IMR-90 (cell line): Measurements from ENCODE around the gene ZDHHC11B. TPM values are rescaled to one million over a fixed set of nuclear protein-coding genes. Genes with fewer than 3 reads are reported as not detected.

ENCODE experiments used
- ATAC-seq: fragments of 200-7000 bp; cut with Tn5 transposase; 2 replicates; pipeline ENCODE4 v1.9.1; 2020; ENCODE audit warnings: low read depth, mild to moderate bottlenecking, moderate library complexity
- BruUV-seq: library from RNA; stranded (reverse); fragments of 400-500 nt; replicated peaks from 2 replicates; lab custom pipeline; 2021; lab: Mats Ljungman, UMichigan
- CTCF ChIA-PET: fragments of 300-600 bp; formaldehyde crosslinking; extraction: SDS; loops from one replicate; lab custom pipeline; 2021; ENCODE audit warnings: antibody characterized with exemption; lab: Yijun Ruan, JAX
- POLR2A ChIA-PET: fragments of 300-600 bp; sonication (Branson Sonifier 250); formaldehyde crosslinking; loops from one replicate; lab custom pipeline; 2022; ENCODE audit warnings: antibody characterized with exemption; ENCODE audit not compliant: unreplicated experiment; lab: Charles Lee
- DNase-seq: peaks from one replicate; pipeline ENCODE4 v3.0.0; 2013
- H2AFZ ChIP-seq: replicated peaks from 2 replicates; pipeline ENCODE3; 2013; ENCODE audit warnings: low read length, mild to moderate bottlenecking; ENCODE audit not compliant: poor library complexity
- H2AK5ac ChIP-seq: 2 replicates; pipeline ENCODE4 v1.6.1; 2013; ENCODE audit warnings: low read depth, low read length, inconsistent platforms
- H2AK9ac ChIP-seq: replicated peaks from 2 replicates; pipeline ENCODE3; 2013; ENCODE audit warnings: mild to moderate bottlenecking, low read depth, low read length, moderate library complexity; ENCODE audit not compliant: poor library complexity
- H2BK120ac ChIP-seq: 2 replicates; pipeline ENCODE4 v1.6.1; 2013; ENCODE audit warnings: low read depth, low read length, inconsistent platforms
- H2BK15ac ChIP-seq: 3 replicates; pipeline ENCODE4 v1.6.1; 2013; ENCODE audit warnings: low read depth, low read length, inconsistent platforms
- H2BK20ac ChIP-seq: 2 replicates; pipeline ENCODE4 v1.6.1; 2013; ENCODE audit warnings: low read depth, mild to moderate bottlenecking, inconsistent platforms, low read length, moderate library complexity
- H2BK5ac ChIP-seq: 2 replicates; pipeline ENCODE4 v1.6.1; 2013; ENCODE audit warnings: mild to moderate bottlenecking, low read depth, low read length, inconsistent platforms; ENCODE audit not compliant: poor library complexity, severe bottlenecking
- H3K14ac ChIP-seq: replicated peaks from 2 replicates; pipeline ENCODE4 v1.6.1; 2013; ENCODE audit warnings: low read depth, low read length, inconsistent platforms
- H3K18ac ChIP-seq: 2 replicates; pipeline ENCODE4 v1.6.1; 2013; ENCODE audit warnings: low read depth, low read length, control low read depth
- H3K23ac ChIP-seq: 2 replicates; pipeline ENCODE4 v1.6.1; 2013; ENCODE audit warnings: low read depth, low read length, inconsistent platforms
- H3K27ac ChIP-seq: 2 replicates; pipeline ENCODE4 v1.5.1; 2013; ENCODE audit warnings: mild to moderate bottlenecking, control low read depth, low read length; ENCODE audit not compliant: insufficient read depth
- H3K27me3 ChIP-seq: 2 replicates; pipeline ENCODE4 v1.6.1; 2013; ENCODE audit warnings: low read length; ENCODE audit not compliant: control insufficient read depth, insufficient read depth
- H3K36me3 ChIP-seq: 2 replicates; pipeline ENCODE4 v1.6.1; 2013; ENCODE audit warnings: low read length, mixed read lengths; ENCODE audit not compliant: control insufficient read depth, insufficient read depth
- H3K4ac ChIP-seq: 2 replicates; pipeline ENCODE4 v1.6.1; 2013; ENCODE audit warnings: low read depth, low read length, inconsistent platforms
- H3K4me1 ChIP-seq: 2 replicates; pipeline ENCODE4 v1.6.1; 2013; ENCODE audit warnings: low read length, mixed read lengths; ENCODE audit not compliant: control insufficient read depth, insufficient read depth
- H3K4me2 ChIP-seq: 2 replicates; pipeline ENCODE4 v1.6.1; 2013; ENCODE audit warnings: low read depth, mild to moderate bottlenecking, control low read depth, low read length, moderate library complexity
- H3K4me3 ChIP-seq: 2 replicates; pipeline ENCODE4 v1.5.1; 2013; ENCODE audit warnings: low read depth, mild to moderate bottlenecking, control low read depth, low read length, moderate library complexity; ENCODE audit not compliant: insufficient read depth
- H3K56ac ChIP-seq: 2 replicates; pipeline ENCODE4 v1.6.1; 2013; ENCODE audit warnings: low read length, inconsistent platforms; ENCODE audit not compliant: insufficient read depth; ENCODE audit errors: extremely low read depth
- H3K79me1 ChIP-seq, 2 experiments: 2 replicates each; pipeline ENCODE4 v1.6.1; 2013; ENCODE audit warnings: low read length in 2 of 2, inconsistent platforms in 1 of 2, low read depth in 1 of 2
- H3K9ac ChIP-seq: 2 replicates; pipeline ENCODE4 v1.6.1; 2013; ENCODE audit warnings: low read depth, low read length, control low read depth
- H3K9me1 ChIP-seq: 2 replicates; pipeline ENCODE4 v1.6.1; 2013; ENCODE audit warnings: low read length, inconsistent platforms; ENCODE audit not compliant: insufficient read depth
- H3K9me3 ChIP-seq: 2 replicates; pipeline ENCODE4 v1.6.1; 2013; ENCODE audit warnings: low read length; ENCODE audit not compliant: control insufficient read depth, insufficient read depth
- H4K20me1 ChIP-seq: 2 replicates; pipeline ENCODE4 v1.6.1; 2013; ENCODE audit warnings: low read length, inconsistent platforms; ENCODE audit not compliant: insufficient read depth
- H4K5ac ChIP-seq: 2 replicates; pipeline ENCODE4 v1.6.1; 2013; ENCODE audit warnings: mild to moderate bottlenecking, low read depth, low read length, control low read depth
- H4K8ac ChIP-seq, 2 experiments: 2 replicates each; pipeline ENCODE4 v1.6.1; 2013; ENCODE audit warnings: low read depth in 2 of 2, low read length in 2 of 2, control low read depth in 1 of 2, inconsistent platforms in 1 of 2
- H4K91ac ChIP-seq: 2 replicates; pipeline ENCODE4 v1.6.1; 2013; ENCODE audit warnings: low read depth, low read length, inconsistent platforms; ENCODE audit not compliant: insufficient read depth
- BHLHE40 ChIP-seq: fragments of 150-350 bp; IDR thresholded peaks from 2 replicates; pipeline ENCODE4 v1.6.1; 2016; ENCODE audit warnings: mild to moderate bottlenecking, low read depth, low read length
- CEBPB ChIP-seq: IDR thresholded peaks from 2 replicates; pipeline ENCODE4 v1.6.1; 2012; ENCODE audit warnings: low read depth, low read length, improper control_type of control experiment
- CHD1 ChIP-seq: IDR thresholded peaks from 2 replicates; pipeline ENCODE4 v1.6.1; 2012; ENCODE audit warnings: low read depth, low read length, improper control_type of control experiment
- MAFK ChIP-seq: IDR thresholded peaks from 2 replicates; pipeline ENCODE4 v1.6.1; 2012; ENCODE audit warnings: low read depth, low read length, improper control_type of control experiment
- MXI1 ChIP-seq: IDR thresholded peaks from 2 replicates; pipeline ENCODE4 v1.6.1; 2012; ENCODE audit warnings: low read depth, mild to moderate bottlenecking, low read length, moderate library complexity, borderline replicate concordance
- NFE2L2 ChIP-seq: fragments of 150-350 bp; IDR thresholded peaks from 2 replicates; pipeline ENCODE4 v1.6.1; 2016; ENCODE audit warnings: low read depth, mild to moderate bottlenecking, low read length
- RCOR1 ChIP-seq: IDR thresholded peaks from 2 replicates; pipeline ENCODE4 v1.6.1; 2012; ENCODE audit warnings: mild to moderate bottlenecking, low read length, improper control_type of control experiment; ENCODE audit not compliant: insufficient replicate concordance
- WGBS, 2 experiments: methylation state at CpG; one replicate each; pipeline versions ENCODE4 v1.1.5 to v1.1.7; 2013; ENCODE audit warnings: missing lambda C conversion rate in 2 of 2; ENCODE audit not compliant: insufficient read length in 1 of 2; ENCODE audit errors: extremely low coverage in 2 of 2; 5-methylcytosine and 5-hydroxymethylcytosine counted together
- dilution Hi-C: fragments of 300-500 bp; cut with HindIII; formaldehyde crosslinking; loops from one replicate; pipeline ENCODE4 v1.14.3; 2018; ENCODE audit warnings: low sequenced_read_pairs; ENCODE audit not compliant: unreplicated experiment
- in situ Hi-C: fragments of 300-500 bp; cut with MboI; formaldehyde crosslinking; loops from 3 replicates; pipeline ENCODE4 v1.14.3; 2019; ENCODE audit warnings: low sequenced_read_pairs, inconsistent platforms, mixed read lengths
- intact Hi-C: fragments of 100-400 bp; cut with micrococcal nuclease; formaldehyde crosslinking; loops from 2 replicates; pipeline ENCODE4 v1.10.0; 2022
- polyA plus RNA-seq, 3 experiments: library from polyadenylated mRNA; depleted of rRNA; stranded (reverse); fragments of >200 nt; gene quantifications; 2 replicates each; pipeline ENCODE4 v1.2.3, GENCODE V29; 2012; ENCODE audit warnings: low replicate concordance in 1 of 3
- total RNA-seq: library from RNA; depleted of rRNA; stranded (reverse); fragments of >200 nt; gene quantifications from 2 replicates; pipeline ENCODE4 v1.2.3, GENCODE V29; 2012

ZDHHC11B gene
- total and polyA plus RNA-seq, 2 of the 4 experiments (the other 2 are of a cell fraction): 0.12 TPM; not detected in 1

- intact Hi-C loops (no loop called here), in situ Hi-C loops (no loop called here), dilution Hi-C loops (no loop called here)
- H3K79me1 ChIP-seq: no peaks in the 10 kb centered on the region
- no peaks in the 10 kb centered on the region for H3K9me1 ChIP-seq
- no peak overlapping the region for H3K14ac ChIP-seq
- H2BK5ac ChIP-seq: no peak overlapping the region
- no peaks in the 10 kb centered on the region for H4K20me1 ChIP-seq
- ChIA-PET CTCF (no interaction called here), POLR2A (no interaction called here)
- H2AK9ac ChIP-seq: no peak overlapping the region
- H2BK20ac ChIP-seq: no peak overlapping the region
- no peak for TF ChIP-seq RCOR1
- no peak for TF ChIP-seq MXI1
- TF ChIP-seq MAFK: no peak
- no peak for TF ChIP-seq NFE2L2
- TF ChIP-seq CHD1: no peak
- no peak for TF ChIP-seq BHLHE40
- TF ChIP-seq CEBPB: no peak
- H3K9me3 ChIP-seq: no peaks in the 10 kb centered on the region; the same call in 1 of the 2 replicates
- H3K18ac ChIP-seq: no peak overlapping the region
- H3K56ac ChIP-seq: no peak overlapping the region
- no peak overlapping the region for H3K27ac ChIP-seq
- DNase-seq (no peak), ATAC-seq (no peak)
- H3K23ac ChIP-seq: no peak overlapping the region
- no peak overlapping the region for H4K8ac ChIP-seq
- H3K4ac ChIP-seq: no peak overlapping the region
- H3K36me3 ChIP-seq: peaks cover 2% of the 10 kb centered on the region; the same call in 1 of the 2 replicates
- no peak overlapping the region for H4K91ac ChIP-seq
- BruUV-seq: no TSS peak
- 94% methylated on average over 17 of the region's 40 CpGs; no CpG with 5 or more reads in 1 of the 2 experiments for WGBS, 2 experiments
- no peak overlapping the region for H2AFZ ChIP-seq
- no peak overlapping the region for H2BK15ac ChIP-seq
- H3K27me3 ChIP-seq: no peaks in the 10 kb centered on the region
- H4K5ac ChIP-seq: no peak overlapping the region
- no peak overlapping the region for H3K4me2 ChIP-seq
- H2AK5ac ChIP-seq: no peak overlapping the region
- H3K4me1 ChIP-seq: no peaks in the 10 kb centered on the region
- H3K4me3 ChIP-seq: no peak overlapping the region
- H3K9ac ChIP-seq: no peak overlapping the region
- H2BK120ac ChIP-seq: no peak overlapping the region
Measured at GRCh38 chr5:665956-666711, 118.4 kb downstream of the ZDHHC11B start.
